Prostate gland (tissue), 2 donors: ENCODE data around the gene MCC.

Source experiments
- POLR2AphosphoS5 ChIP-seq: sonication (generic); formaldehyde crosslinking; IDR thresholded peaks from one replicate; pipeline ENCODE4 v1.6.1; 2017; ENCODE audit warnings: antibody characterized with exemption
- TF ChIP-seq, protein P1 (sequence below), 4 experiments: fragments of 200-600 bp in 2 of 4; fragments of 450-650 bp in 2 of 4; sonication (generic) in 2 of 4; IDR thresholded peaks; 1 replicate in 3 of 4; 2 replicates in 1 of 4; pipeline ENCODE4 v1.5.1; 2016 to 2019; ENCODE audit warnings: antibody characterized with exemption in 4 of 4, mild to moderate bottlenecking in 2 of 4, moderate library complexity in 2 of 4

DNA sequence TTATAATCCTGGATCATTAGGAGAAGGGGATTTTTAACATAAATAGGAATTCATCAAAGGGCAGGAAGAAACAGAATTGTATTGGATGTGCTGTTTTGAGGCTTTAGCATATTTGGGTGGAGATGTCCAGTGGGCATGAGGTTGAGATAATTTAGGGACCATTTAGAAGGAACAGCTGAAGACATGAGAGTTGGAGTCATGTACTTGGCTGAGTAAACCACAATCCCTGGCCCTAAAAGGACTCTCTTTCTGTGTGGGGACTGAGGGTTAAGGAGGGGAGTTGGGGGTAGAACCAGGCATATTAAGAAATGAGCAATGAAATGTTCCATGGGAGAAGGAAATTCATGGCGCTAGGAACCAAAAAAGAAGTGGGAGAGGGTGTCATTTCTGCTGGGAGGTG lies 450.1 kb downstream of the MCC start:
- TF ChIP-seq, protein P1, sequence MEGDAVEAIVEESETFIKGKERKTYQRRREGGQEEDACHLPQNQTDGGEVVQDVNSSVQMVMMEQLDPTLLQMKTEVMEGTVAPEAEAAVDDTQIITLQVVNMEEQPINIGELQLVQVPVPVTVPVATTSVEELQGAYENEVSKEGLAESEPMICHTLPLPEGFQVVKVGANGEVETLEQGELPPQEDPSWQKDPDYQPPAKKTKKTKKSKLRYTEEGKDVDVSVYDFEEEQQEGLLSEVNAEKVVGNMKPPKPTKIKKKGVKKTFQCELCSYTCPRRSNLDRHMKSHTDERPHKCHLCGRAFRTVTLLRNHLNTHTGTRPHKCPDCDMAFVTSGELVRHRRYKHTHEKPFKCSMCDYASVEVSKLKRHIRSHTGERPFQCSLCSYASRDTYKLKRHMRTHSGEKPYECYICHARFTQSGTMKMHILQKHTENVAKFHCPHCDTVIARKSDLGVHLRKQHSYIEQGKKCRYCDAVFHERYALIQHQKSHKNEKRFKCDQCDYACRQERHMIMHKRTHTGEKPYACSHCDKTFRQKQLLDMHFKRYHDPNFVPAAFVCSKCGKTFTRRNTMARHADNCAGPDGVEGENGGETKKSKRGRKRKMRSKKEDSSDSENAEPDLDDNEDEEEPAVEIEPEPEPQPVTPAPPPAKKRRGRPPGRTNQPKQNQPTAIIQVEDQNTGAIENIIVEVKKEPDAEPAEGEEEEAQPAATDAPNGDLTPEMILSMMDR (IDR thresholded peaks at IDR 0.05): no peak
- TF ChIP-seq POLR2AphosphoS5: no peak
